NCI-H1930 (cell line): ENCODE data around the gene RASL12.
"Not testable (repeated sequence)": the region's sequence is repeated elsewhere in the genome, so short reads cannot be mapped to it uniquely, and the experiment has no call there.

Experiments used
- DNase-seq, 2 experiments: peaks; one replicate each; lab custom pipeline; 2025; lab: John Stamatoyannopoulos, UW

The RASL12 gene

DNA sequence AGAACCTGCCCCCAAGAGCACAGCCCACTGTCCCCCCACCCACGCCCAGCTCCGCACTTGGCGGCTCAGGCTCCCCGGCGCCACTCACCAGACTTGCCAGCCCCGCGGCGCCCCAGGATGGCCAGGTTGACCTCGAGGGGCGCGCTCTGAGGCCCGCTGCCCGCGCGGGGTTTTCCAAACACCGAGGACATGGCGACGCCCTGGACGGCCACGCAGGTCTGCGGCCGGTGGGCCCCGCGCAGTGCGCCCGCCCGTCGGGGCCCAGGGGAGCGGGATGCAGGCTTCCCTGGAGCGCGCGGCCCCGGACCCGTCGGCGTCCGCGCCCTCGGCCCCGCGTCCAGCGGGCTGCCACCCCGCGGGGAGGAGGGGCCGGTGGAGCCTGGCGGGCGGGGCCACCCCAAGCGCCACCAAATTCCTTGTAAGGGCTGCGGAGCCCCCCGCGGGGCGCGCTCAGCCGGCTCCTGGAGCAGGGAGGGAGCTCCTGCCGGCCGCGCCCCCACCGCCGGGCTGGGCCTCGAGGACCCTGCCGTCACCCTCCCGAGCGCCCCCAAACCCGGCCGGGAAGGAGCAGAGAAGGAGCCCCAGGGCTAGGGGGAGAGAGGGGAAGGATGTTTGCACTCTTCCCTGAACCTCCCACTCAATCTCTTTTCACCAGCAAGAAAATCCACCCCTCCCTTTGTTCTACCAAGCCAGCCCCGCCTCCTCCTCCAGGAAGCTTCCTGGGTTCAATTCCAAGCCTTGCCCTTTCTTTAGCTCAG, at the start of gene RASL12:
TSS of gene RASL12 (minus strand) at position 347 of the 758 bp plus-strand sequence. CDS start at position 191, 156 bp downstream.
- DNase-seq: no peak

- peak; percentile 65 to 71 for DNase-seq
Observed at GRCh38 chr15:65115542-65115941, 47.8 kb upstream of the RASL12 start.

DNA sequence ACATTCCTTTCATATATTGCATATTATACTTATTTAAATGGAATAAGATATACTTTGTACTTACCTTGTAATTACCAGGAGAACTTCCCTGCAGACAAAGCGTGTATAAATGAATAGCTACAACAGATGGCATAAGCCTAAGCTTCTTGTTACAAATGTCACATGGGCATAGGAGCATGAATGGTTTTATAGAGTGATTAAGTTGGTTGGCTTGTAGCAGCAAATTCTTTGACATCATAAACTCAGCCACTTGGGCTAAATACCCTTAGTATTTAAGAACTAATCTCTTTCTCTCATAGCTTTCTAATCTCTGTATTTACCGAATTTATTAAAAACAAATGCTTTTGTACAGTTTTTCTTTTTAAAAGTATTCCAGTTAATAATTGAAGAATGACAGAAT, 47.3 kb upstream of the RASL12 start, which contains the start of gene UBAP1L:
TSS of gene UBAP1L (minus strand) at position 115 of the 400 bp plus-strand sequence. CDS start 8,985 bp downstream, outside the sequence.
- no peak for DNase-seq

GRCh38 chr15:65110676-65111292, 43.0 kb upstream of the RASL12 start:
- no peak for DNase-seq

GRCh38 chr15:65106011-65106590, 38.3 kb upstream of the RASL12 start:
- DNase-seq: no peak

DNA sequence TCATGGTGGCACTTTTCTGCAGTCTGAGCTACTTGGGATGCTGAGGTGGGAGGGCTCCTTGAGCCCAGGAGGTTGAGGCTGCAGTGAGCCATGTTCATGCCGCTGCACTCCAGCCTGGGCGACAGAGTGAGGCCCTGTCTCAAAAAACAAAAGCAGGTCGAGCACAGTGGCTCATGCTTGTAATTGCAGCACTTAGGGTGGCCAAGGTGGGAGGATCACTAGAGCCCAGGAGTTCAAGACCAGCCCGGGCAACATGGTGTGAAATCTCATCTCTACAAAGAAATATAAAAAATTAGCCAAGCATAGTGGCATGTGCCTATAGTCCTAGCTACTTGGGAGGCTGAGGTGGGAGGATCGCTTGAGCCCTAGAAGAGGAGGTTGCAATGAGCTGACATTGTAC, 37.2 kb upstream of the RASL12 start:
- no peak for DNase-seq

GRCh38 chr15:65102912-65103311, 35.1 kb upstream of the RASL12 start:
- DNase-seq: no peak

GRCh38 chr15:65101891-65102708, 34.3 kb upstream of the RASL12 start:
- DNase-seq: no peak

DNA sequence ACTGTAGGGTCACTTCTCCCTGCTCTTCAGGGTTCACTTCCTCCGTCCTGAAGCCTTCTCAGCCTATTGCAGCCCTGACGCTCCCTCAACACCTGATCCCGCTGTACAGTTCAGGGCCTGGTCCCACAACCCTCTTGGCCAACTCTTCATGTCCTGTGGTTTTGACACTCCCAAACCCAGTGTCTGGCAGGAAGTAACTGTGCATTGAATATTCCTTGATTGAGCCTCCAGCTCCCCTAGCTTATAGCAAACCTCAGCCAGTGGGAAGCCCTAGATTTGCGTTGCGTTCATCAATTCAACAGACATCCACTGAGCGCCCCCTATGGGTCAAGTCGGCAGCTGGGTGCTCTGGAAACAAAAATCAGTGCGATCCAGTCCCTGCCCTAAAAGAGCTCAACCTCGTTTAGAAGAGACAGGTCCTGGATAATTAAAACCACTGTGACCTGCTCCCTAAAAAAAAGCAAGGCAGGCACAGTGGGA, 33.7 kb upstream of the RASL12 start:
- DNase-seq: peak in 1 of 2 experiments; percentile 5

DNA sequence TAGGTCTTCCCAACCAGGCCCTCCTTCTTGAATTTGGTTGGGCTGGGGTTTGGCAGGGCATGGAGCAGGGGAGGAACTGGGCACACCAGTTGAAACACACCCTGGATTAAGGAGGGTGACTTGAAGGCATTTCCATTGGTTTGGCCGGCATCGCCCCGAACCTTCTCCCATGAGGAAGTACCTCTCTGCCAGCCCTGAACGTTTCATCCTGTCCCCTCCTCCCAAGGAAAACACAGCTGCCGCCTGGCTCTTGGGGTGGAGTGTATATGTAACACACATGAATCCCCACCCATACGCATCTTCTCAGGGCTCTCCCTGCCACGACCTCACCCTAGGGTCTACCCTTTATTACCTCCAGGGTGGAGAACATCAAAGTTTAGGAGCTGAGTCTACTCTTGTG, 32.7 kb upstream of the RASL12 start:
- DNase-seq: no peak

GRCh38 chr15:65099801-65100200, 32.0 kb upstream of the RASL12 start:
- DNase-seq: not testable (repeated sequence)

GRCh38 chr15:65099336-65099735, 31.5 kb upstream of the RASL12 start:
- no peak for DNase-seq

DNA sequence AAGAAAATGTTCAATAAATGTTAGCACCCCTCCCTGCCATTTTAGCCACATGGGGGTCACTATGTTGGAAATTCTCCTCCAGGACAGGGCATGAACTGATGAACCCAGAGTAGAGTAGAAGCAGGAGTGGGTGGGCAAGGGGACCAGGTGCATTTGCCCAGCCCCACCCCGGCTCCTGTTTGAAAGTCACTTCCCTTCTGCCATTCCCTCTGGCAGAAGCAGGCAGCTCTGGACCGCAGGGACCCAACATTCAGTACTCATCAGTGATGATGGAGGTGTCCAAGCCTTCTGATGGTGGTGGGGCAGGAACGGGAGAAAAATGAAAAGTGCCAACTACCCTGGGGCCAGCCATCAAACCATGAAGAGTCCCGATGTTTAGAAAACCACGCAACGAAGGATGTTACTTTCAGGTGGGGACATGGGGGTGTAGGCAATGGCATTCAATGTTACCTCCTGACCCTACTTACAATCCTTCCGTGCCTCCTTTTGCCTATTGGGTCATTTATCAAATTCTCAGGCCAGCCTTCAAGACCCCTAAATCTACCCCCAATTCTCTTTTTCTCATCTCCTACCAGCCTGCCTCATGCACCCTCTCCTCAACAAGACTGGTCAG, 30.0 kb upstream of the RASL12 start:
- DNase-seq: no peak

DNA sequence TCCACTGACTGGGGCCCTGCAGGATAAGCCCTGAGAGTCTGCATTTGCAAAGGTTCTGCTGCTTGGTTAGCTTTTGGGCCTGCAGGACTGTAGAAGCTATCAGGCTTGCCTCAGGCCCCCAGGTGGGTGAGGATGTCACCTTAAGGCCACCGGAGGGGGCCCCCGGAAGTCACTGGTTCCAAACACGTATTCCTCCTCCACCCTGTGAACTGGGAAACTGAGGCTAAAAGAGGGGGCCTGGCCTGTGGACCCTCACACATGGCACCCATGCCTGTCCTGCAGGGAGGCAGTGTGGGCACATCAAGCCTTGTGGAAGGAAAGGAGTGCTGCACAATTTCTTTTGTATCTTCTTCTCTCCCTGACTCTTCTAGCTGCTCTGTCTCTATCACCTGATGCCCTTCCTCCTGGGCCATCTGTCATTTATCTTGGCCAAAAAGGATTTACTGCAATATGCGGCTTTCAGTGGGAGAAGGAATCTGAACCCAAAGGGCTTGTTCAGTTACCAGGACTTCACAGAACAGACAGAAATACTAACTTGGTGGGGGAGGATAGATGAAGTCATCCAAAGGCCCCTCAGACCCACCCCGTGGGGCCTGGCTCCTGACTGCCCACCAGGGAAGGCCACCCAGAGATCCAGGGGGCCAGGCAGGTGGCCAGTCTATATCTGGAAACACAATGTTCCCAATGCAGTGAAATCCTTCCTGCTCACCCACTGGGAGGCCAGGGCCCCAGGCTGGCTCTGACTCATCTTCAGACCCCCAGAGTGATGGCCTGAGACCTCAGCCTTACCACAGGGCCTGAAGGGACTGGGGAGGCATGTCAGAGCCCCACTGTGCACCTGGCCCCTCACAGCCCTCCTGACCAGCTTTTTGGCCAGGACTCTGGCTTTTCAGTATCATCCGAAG, 28.9 kb upstream of the RASL12 start:
- DNase-seq: no peak

DNA sequence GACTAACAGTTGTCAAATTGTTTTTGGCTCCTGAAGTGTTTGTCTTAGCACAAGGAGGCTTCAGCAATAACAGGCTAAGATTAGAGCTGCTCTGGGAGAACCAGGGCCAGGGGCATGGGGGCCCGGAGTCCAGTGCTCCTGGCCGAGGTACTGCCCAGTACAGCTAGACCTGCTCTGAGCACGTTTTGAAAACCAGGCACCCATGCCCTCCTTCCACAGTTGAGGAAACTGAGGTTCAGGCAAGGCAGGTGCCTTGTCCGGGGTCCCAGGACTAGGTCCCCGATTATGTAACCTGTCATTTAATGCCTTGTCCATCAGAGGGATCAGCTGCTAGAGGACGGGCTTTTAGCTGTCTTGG, 27.9 kb upstream of the RASL12 start:
- DNase-seq: no peak

DNA sequence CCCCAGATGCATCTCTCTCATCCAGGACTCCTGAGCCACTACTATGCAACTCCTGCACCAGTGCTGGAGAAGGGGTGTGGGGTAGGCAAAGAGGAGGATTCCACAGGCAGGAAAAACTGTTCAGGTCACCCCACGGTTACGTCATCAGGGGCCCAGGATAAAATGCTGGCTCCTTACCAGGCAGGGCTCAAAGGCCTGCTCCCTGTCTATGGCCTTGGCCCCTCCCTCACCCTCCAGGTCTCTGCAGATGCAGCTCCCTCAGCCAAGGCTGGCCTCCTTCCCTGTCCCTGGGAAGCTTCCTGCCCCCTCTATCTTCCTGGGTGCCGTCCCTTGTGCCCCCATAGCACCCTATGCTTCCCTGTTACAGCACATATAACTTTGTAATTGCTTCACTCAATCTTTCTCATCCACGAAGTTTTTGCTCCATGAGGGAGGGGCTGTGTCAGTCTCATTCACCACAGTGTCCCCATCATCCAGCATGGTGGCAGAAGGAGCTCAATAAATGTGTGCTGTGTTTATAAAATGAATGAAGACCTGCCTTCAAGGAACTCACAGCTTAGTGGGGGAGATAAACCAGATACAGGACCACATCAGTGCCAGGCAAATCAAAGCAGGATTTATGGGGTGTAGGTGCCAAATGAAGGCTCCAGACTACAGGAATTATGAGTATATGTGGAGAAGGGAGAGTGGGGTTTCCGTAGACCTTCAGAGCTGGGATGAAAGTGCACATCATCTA, 27.4 kb upstream of the RASL12 start:
- DNase-seq: no peak

- no peak for DNase-seq
Observed at GRCh38 chr15:65094294-65094995, 26.7 kb upstream of the RASL12 start.

- DNase-seq: not testable (repeated sequence)
Observed at GRCh38 chr15:65093793-65094170, 26.0 kb upstream of the RASL12 start.
